Esophagus muscularis mucosa (tissue), 4 donors: Measurements from ENCODE around the gene CYS1. TPM values are rescaled to one million over a fixed set of nuclear protein-coding genes. Genes with fewer than 3 reads are reported as not detected.
"Not testable (repeated sequence)": the region's sequence is repeated elsewhere in the genome, so short reads cannot be mapped to it uniquely, and the experiment has no call there.

Experiments used
- DNase-seq: peaks from one replicate; pipeline ENCODE4 v3.0.0-alpha.2; 2017; ENCODE audit errors: extremely low spot score
- H3K27ac ChIP-seq, 4 donors: fragments of 200-600 bp; sonication (generic); replicated peaks in 1 of 4; 1 replicate in 3 of 4; 2 replicates in 1 of 4; pipeline ENCODE4 v1.5.1; 2016 to 2019; ENCODE audit warnings: mild to moderate bottlenecking in 1 of 4
- H3K27me3 ChIP-seq, 4 donors: fragments of 200-600 bp; sonication (generic); one replicate each; pipeline versions ENCODE4 v1.5.1 to v1.6.0; 2016 to 2019
- H3K36me3 ChIP-seq, 4 donors: fragments of 200-600 bp; sonication (generic); one replicate each; pipeline ENCODE4 v1.5.1; 2016 to 2019
- H3K4me1 ChIP-seq, 4 donors: fragments of 200-600 bp; sonication (generic); one replicate each; pipeline ENCODE4 v1.5.1; 2016 to 2019
- H3K4me3 ChIP-seq, 4 donors: fragments of 200-600 bp; sonication (generic); 1 replicate in 2 of 4; 2 replicates in 2 of 4; pipeline ENCODE4 v1.5.1; 2016 to 2019; ENCODE audit warnings: mild to moderate bottlenecking in 4 of 4, moderate library complexity in 1 of 4
- H3K9me3 ChIP-seq, 4 donors: fragments of 200-600 bp; sonication (generic); 1 replicate in 3 of 4; 2 replicates in 1 of 4; pipeline ENCODE4 v1.5.1; 2016 to 2019
- CTCF ChIP-seq, 3 experiments: fragments of 200-600 bp in 2 of 3; fragments of 450-650 bp in 1 of 3; sonication (generic) in 2 of 3; IDR thresholded peaks; one replicate each; pipeline ENCODE4 v1.5.1; 2017 to 2019; ENCODE audit warnings: antibody characterized with exemption in 3 of 3, mild to moderate bottlenecking in 2 of 3, moderate library complexity in 1 of 3
- EP300 ChIP-seq: sonication (generic); formaldehyde crosslinking; IDR thresholded peaks from one replicate; pipeline ENCODE4 v1.6.1; 2017; ENCODE audit warnings: antibody characterized with exemption
- POLR2A ChIP-seq: fragments of 450-650 bp; IDR thresholded peaks from one replicate; pipeline ENCODE4 v1.6.1; 2017; ENCODE audit warnings: antibody characterized with exemption, moderate library complexity, mild to moderate bottlenecking, low read depth
- POLR2AphosphoS5 ChIP-seq, 2 donors: sonication (generic); formaldehyde crosslinking; IDR thresholded peaks; one replicate each; pipeline ENCODE4 v1.6.1; 2017; ENCODE audit warnings: antibody characterized with exemption in 2 of 2
- WGBS: methylation state at CpG from one replicate; pipeline ENCODE4 v1.1.5; 2018; 5-methylcytosine and 5-hydroxymethylcytosine counted together
- intact Hi-C: fragments of 100-400 bp; cut with DNase I; formaldehyde crosslinking; loops from one replicate; pipeline ENCODE4 v1.15.1; 2023
- total RNA-seq, 4 donors: library from RNA; depleted of rRNA; stranded (reverse); fragments of >200 nt; gene quantifications; one replicate each; pipeline versions ENCODE4 v1.1.0 to v1.2.1, GENCODE V29; 2016

The CYS1 gene
- total RNA-seq, 4 donors from 2014 or later = 16.9 to 56.4 (median 35.4) TPM

GRCh38 chr2:10019174-10019573 is 61.0 kb downstream of the CYS1 start:
- no peak for DNase-seq
- no peak overlapping the region for H3K27ac ChIP-seq
- TF ChIP-seq POLR2AphosphoS5 (IDR thresholded peaks at IDR 0.05) (peak in 1 of 2 donors; percentile 16), CTCF (IDR thresholded peaks at IDR 0.05) (no peak), POLR2A (no peak), EP300 (no peak)
- no peak overlapping the region for H3K4me3 ChIP-seq
- peaks cover 0 to 13% (median 6%) of the 10 kb centered on the region in 4 donors for H3K9me3 ChIP-seq
- H3K36me3 ChIP-seq = no peaks in the 10 kb centered on the region
- WGBS = 64% methylated on average over 8 of the region's 8 CpGs
- H3K4me1 ChIP-seq = peaks cover 0 to 7% (median 0%) of the 10 kb centered on the region in 4 donors
- no peaks in the 10 kb centered on the region for H3K27me3 ChIP-seq
- intact Hi-C loops = no loop called here

- TF ChIP-seq EP300 = no peak
- no peak for TF ChIP-seq CTCF (IDR thresholded peaks at IDR 0.05)
- TF ChIP-seq POLR2A = no peak
- TF ChIP-seq POLR2AphosphoS5 (IDR thresholded peaks at IDR 0.05) = no peak
- Histone ChIP-seq H3K27me3 (no peaks in the 10 kb centered on the region), H3K4me1 (peaks cover 0 to 7% (median 0%) of the 10 kb centered on the region in 4 donors), H3K27ac (no peak overlapping the region), H3K9me3 (peaks cover 0 to 13% (median 6%) of the 10 kb centered on the region in 4 donors), H3K36me3 (no peaks in the 10 kb centered on the region), H3K4me3 (no peak overlapping the region)
- no peak for DNase-seq
- 97% methylated on average over 5 of the region's 5 CpGs for WGBS
- intact Hi-C loops = no loop called here
Measured at GRCh38 chr2:10017313-10017941, 62.8 kb downstream of the CYS1 start.

- intact Hi-C loops = no loop called here
Measured at GRCh38 chr2:10016802-10017258, 63.4 kb downstream of the CYS1 start.

DNA sequence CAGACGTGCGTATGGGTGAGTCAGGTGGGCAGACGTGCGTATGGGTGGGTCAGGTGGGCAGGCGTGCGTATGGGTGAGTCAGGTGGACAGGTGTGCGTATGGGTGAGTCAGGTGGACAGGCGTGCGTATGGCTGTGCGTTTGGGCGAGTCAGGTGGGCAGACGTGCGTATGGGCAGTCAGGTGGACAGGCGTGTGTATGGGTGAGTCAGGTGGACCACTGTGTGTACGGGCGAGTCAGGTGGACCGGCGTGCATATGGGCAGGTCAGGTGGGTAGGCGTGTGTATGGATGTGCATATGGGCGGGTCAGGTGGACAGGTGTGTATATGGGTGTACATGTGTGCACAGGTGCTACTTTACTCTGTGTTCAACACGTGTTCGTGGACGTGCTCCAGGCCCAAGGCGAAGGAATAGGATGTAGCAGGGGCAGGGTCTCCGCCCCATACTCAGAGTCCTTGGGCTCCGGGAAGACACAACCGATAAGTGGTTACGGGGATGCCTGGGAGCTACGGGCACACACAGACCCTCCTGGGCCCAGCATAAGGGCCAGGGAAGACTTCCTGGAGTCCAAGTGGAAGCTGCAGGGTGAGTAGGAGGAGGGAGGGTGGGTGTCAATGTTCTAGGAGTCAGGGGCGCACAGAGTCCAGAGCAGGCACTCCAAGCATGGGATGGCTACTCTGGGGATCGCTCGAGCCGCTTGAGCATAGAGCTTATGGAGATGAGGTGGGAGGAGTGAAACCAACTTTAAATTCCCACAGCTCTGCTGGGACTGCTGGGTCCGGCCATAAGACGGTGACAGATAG is 64.0 kb downstream of the CYS1 start:
- Histone ChIP-seq H3K27ac (no peak overlapping the region), H3K4me3 (no peak overlapping the region), H3K9me3 (peaks cover 0 to 13% (median 6%) of the 10 kb centered on the region in 4 donors), H3K36me3 (no peaks in the 10 kb centered on the region), H3K27me3 (no peaks in the 10 kb centered on the region), H3K4me1 (peaks cover 0 to 7% (median 0%) of the 10 kb centered on the region in 4 donors)
- WGBS = 91% methylated on average over 35 of the region's 35 CpGs
- no peak for DNase-seq
- TF ChIP-seq POLR2AphosphoS5 (IDR thresholded peaks at IDR 0.05) = no peak
- TF ChIP-seq EP300 = no peak
- no peak for TF ChIP-seq CTCF (IDR thresholded peaks at IDR 0.05)
- TF ChIP-seq POLR2A = no peak
- intact Hi-C loops = no loop called here

More at GRCh38 chr2:10016802-10017258, 63.4 kb downstream of the CYS1 start:
- Histone ChIP-seq H3K36me3 (no peaks in the 10 kb centered on the region), H3K4me1 (peaks cover 0 to 7% (median 0%) of the 10 kb centered on the region in 4 donors), H3K4me3 (no peak overlapping the region), H3K9me3 (peaks cover 0 to 13% (median 6%) of the 10 kb centered on the region in 4 donors), H3K27me3 (no peaks in the 10 kb centered on the region), H3K27ac (no peak overlapping the region)
- no peak for DNase-seq
- WGBS = 82% methylated on average over 8 of the region's 8 CpGs
- TF ChIP-seq POLR2AphosphoS5 (IDR thresholded peaks at IDR 0.05) (no peak), EP300 (no peak), CTCF (IDR thresholded peaks at IDR 0.05) (no peak), POLR2A (no peak)

GRCh38 chr2:10015376-10015989 is 64.7 kb downstream of the CYS1 start:
- H3K4me1 ChIP-seq, H3K36me3 ChIP-seq, H3K27ac ChIP-seq, intact Hi-C loops, H3K27me3 ChIP-seq, H3K4me3 ChIP-seq, DNase-seq: not testable (repeated sequence)
- WGBS = 93% methylated on average over 42 of the region's 44 CpGs
- peaks cover 0 to 13% (median 6%) of the 10 kb centered on the region in 4 donors for H3K9me3 ChIP-seq
